C4-2B (cell line): ENCODE results near the gene BFSP1.

Experiments used
- H3K27ac ChIP-seq: fragments of 450-650 bp; 2 replicates; pipeline ENCODE4 v1.5.1; 2017
- CTCF ChIP-seq: fragments of 450-650 bp; conservative IDR thresholded peaks from 2 replicates; pipeline ENCODE4 v1.5.1; 2017; ENCODE audit warnings: mild to moderate bottlenecking
- ZFX ChIP-seq: fragments of 450-650 bp; IDR thresholded peaks from 2 replicates; pipeline ENCODE4 v1.6.1; 2017

Gene BFSP1

GRCh38 chr20:17508756-17509155, 22.4 kb downstream of the BFSP1 start:
- no peak for TF ChIP-seq ZFX
- no peak for TF ChIP-seq CTCF
- no peak overlapping the region for H3K27ac ChIP-seq

- H3K27ac ChIP-seq: no peak overlapping the region
- TF ChIP-seq ZFX (no peak), CTCF (no peak)
Observed at GRCh38 chr20:17507531-17507930, 23.6 kb downstream of the BFSP1 start.

- H3K27ac ChIP-seq: no peak overlapping the region
- TF ChIP-seq CTCF (no peak), ZFX (no peak)
Observed at GRCh38 chr20:17507032-17507431, 24.1 kb downstream of the BFSP1 start.

GRCh38 chr20:17505636-17506517, 25.3 kb downstream of the BFSP1 start:
- H3K27ac ChIP-seq: peak overlapping the region; percentile 33; the same call in 1 of the 2 replicates
- TF ChIP-seq CTCF (no peak), ZFX (no peak)

GRCh38 chr20:17504898-17505635, 26.1 kb downstream of the BFSP1 start:
- H3K27ac ChIP-seq: peak overlapping the region; percentile 33; the same call in 1 of the 2 replicates

GRCh38 chr20:17504066-17504897, 26.9 kb downstream of the BFSP1 start:
- no peak for TF ChIP-seq CTCF
- TF ChIP-seq ZFX: no peak

More at GRCh38 chr20:17504898-17505635, 26.1 kb downstream of the BFSP1 start:
- TF ChIP-seq ZFX (no peak), CTCF (peak; percentile 71)

More at GRCh38 chr20:17504066-17504897, 26.9 kb downstream of the BFSP1 start:
- H3K27ac ChIP-seq: no peak overlapping the region
